Hepatocyte (in vitro differentiated cells): ENCODE data around the gene EXOC3L4. TPM values are rescaled to one million over a fixed set of nuclear protein-coding genes. Genes with fewer than 3 reads are reported as not detected.

Experiments used
- DNase-seq: peaks from one replicate; pipeline ENCODE4 v3.0.0-alpha.2; 2016; ENCODE audit warnings: low spot score
- H2AFZ ChIP-seq: fragments of 200-600 bp; sonication (generic); 2 replicates; pipeline ENCODE4 v1.6.0; 2016; ENCODE audit warnings: antibody characterized with exemption, mild to moderate bottlenecking
- H3K27ac ChIP-seq: fragments of 200-600 bp; sonication (generic); 2 replicates; pipeline ENCODE4 v1.5.1; 2016; ENCODE audit warnings: mild to moderate bottlenecking
- H3K27me3 ChIP-seq: fragments of 200-600 bp; sonication (generic); 2 replicates; pipeline ENCODE4 v1.6.1; 2016
- H3K36me3 ChIP-seq: fragments of 200-600 bp; sonication (generic); replicated peaks from 2 replicates; pipeline ENCODE4 v1.5.1; 2016; ENCODE audit warnings: low read depth; ENCODE audit not compliant: insufficient read depth
- H3K4me1 ChIP-seq: fragments of 200-600 bp; sonication (generic); 2 replicates; pipeline ENCODE4 v1.5.1; 2016; ENCODE audit warnings: mild to moderate bottlenecking, moderate library complexity; ENCODE audit not compliant: insufficient read depth
- H3K4me2 ChIP-seq: fragments of 200-600 bp; sonication (generic); 2 replicates; pipeline ENCODE4 v1.6.0; 2016
- H3K4me3 ChIP-seq: fragments of 200-600 bp; sonication (generic); 2 replicates; pipeline ENCODE4 v1.5.1; 2016; ENCODE audit warnings: mild to moderate bottlenecking
- H3K79me2 ChIP-seq: fragments of 200-600 bp; sonication (generic); 2 replicates; pipeline ENCODE4 v1.6.0; 2017; ENCODE audit warnings: mild to moderate bottlenecking
- H3K9me2 ChIP-seq: fragments of 200-600 bp; sonication (generic); replicated peaks from 2 replicates; pipeline ENCODE4 v1.6.0; 2017; ENCODE audit warnings: mild to moderate bottlenecking; ENCODE audit not compliant: insufficient read depth
- H3K9me3 ChIP-seq: fragments of 200-600 bp; sonication (generic); 2 replicates; pipeline ENCODE4 v1.5.1; 2016; ENCODE audit warnings: low read depth, mild to moderate bottlenecking
- H4K20me1 ChIP-seq: fragments of 200-600 bp; sonication (generic); 2 replicates; pipeline ENCODE4 v1.6.0; 2016; ENCODE audit warnings: mild to moderate bottlenecking; ENCODE audit not compliant: insufficient read depth, poor library complexity, severe bottlenecking
- EZH2 ChIP-seq: fragments of 200-600 bp; sonication (generic); IDR thresholded peaks from 2 replicates; pipeline ENCODE4 v1.6.1; 2016; ENCODE audit warnings: antibody characterized with exemption, mild to moderate bottlenecking, borderline replicate concordance
- EZH2phosphoT487 ChIP-seq: fragments of 200-600 bp; sonication (generic); IDR thresholded peaks from one replicate; pipeline ENCODE4 v1.6.1; 2018; ENCODE audit warnings: antibody characterized with exemption, mild to moderate bottlenecking, low read depth, moderate library complexity; ENCODE audit not compliant: unreplicated experiment, severe bottlenecking
- WGBS: methylation state at CpG from one replicate; pipeline ENCODE4 v1.1.6; 2016; ENCODE audit warnings: low lambda C conversion rate; ENCODE audit errors: missing lambda C conversion rate; 5-methylcytosine and 5-hydroxymethylcytosine counted together
- polyA plus RNA-seq: library from polyadenylated mRNA; unstranded; fragments of >200 nt; fragmentation: Nextera tagmentation; extraction: Ambion mirVana; gene quantifications from 2 replicates; pipeline ENCODE4 v1.2.1, GENCODE V29; 2016
- total RNA-seq: library from RNA; depleted of rRNA; stranded (reverse); fragments of >200 nt; gene quantifications from 2 replicates; pipeline ENCODE4 v1.2.3, GENCODE V29; 2014
- TF ChIP-seq, protein P1 (sequence below): fragments of 200-600 bp; sonication (generic); IDR thresholded peaks from 2 replicates; pipeline ENCODE4 v1.5.1; 2016; ENCODE audit warnings: antibody characterized with exemption, mild to moderate bottlenecking; ENCODE audit not compliant: poor library complexity

EXOC3L4 gene
- total and polyA plus RNA-seq, 2 experiments from 2014 or later: 35.3 to 40.3 TPM

DNA sequence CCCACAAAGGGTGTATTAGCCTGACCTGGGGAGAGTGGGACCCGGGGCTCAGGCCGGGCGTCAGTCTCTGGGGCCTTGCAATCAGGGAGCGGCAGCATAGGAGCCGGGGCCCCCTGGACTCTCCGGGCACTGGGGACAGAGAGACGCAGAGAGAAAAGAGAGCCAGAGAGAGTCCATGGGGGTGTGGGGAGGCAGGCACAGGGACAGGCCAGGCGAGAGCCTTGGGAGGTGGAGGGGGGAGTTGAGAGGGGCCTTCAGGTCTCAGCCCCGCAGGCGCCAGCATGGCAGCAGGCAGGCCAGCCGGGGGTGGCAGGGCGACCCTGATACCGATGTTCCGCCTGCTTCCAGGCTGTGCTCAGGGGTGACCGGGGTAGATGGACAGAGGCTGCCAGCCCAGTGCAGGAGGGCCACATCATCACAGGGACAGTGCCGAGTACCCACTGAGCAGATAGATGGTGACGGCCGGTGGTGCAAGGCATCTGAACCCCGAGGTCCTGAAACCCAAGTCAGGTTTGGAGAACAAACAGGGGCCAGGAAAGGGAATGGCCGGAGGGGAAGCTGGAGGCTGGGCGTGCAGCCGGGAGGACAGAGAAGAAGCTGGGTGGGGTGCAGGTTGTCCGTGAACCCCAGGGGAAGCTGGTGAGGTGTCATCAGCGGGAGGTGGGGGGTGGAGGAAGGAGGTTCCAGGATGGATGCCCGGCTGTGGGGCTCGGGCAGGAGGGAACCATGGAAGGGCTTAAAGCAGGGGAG lies 2.9 kb downstream of the EXOC3L4 start:
- Histone ChIP-seq H3K79me2 (no peaks in the 10 kb centered on the region), H3K9me3 (no peaks in the 10 kb centered on the region), H3K27me3 (no peaks in the 10 kb centered on the region), H3K27ac (peak overlapping the region; percentile 84), H4K20me1 (no peaks in the 10 kb centered on the region), H3K36me3 (no peaks in the 10 kb centered on the region), H3K9me2 (no peaks in the 10 kb centered on the region), H2AFZ (no peak overlapping the region), H3K4me3 (no peak overlapping the region), H3K4me1 (peaks cover 45% of the 10 kb centered on the region), H3K4me2 (no peak overlapping the region)
- WGBS: 91% methylated on average over 24 of the region's 26 CpGs
- DNase-seq: no peak
- TF ChIP-seq, protein P1, sequence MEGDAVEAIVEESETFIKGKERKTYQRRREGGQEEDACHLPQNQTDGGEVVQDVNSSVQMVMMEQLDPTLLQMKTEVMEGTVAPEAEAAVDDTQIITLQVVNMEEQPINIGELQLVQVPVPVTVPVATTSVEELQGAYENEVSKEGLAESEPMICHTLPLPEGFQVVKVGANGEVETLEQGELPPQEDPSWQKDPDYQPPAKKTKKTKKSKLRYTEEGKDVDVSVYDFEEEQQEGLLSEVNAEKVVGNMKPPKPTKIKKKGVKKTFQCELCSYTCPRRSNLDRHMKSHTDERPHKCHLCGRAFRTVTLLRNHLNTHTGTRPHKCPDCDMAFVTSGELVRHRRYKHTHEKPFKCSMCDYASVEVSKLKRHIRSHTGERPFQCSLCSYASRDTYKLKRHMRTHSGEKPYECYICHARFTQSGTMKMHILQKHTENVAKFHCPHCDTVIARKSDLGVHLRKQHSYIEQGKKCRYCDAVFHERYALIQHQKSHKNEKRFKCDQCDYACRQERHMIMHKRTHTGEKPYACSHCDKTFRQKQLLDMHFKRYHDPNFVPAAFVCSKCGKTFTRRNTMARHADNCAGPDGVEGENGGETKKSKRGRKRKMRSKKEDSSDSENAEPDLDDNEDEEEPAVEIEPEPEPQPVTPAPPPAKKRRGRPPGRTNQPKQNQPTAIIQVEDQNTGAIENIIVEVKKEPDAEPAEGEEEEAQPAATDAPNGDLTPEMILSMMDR: no peak
- no peak for TF ChIP-seq EZH2

DNA sequence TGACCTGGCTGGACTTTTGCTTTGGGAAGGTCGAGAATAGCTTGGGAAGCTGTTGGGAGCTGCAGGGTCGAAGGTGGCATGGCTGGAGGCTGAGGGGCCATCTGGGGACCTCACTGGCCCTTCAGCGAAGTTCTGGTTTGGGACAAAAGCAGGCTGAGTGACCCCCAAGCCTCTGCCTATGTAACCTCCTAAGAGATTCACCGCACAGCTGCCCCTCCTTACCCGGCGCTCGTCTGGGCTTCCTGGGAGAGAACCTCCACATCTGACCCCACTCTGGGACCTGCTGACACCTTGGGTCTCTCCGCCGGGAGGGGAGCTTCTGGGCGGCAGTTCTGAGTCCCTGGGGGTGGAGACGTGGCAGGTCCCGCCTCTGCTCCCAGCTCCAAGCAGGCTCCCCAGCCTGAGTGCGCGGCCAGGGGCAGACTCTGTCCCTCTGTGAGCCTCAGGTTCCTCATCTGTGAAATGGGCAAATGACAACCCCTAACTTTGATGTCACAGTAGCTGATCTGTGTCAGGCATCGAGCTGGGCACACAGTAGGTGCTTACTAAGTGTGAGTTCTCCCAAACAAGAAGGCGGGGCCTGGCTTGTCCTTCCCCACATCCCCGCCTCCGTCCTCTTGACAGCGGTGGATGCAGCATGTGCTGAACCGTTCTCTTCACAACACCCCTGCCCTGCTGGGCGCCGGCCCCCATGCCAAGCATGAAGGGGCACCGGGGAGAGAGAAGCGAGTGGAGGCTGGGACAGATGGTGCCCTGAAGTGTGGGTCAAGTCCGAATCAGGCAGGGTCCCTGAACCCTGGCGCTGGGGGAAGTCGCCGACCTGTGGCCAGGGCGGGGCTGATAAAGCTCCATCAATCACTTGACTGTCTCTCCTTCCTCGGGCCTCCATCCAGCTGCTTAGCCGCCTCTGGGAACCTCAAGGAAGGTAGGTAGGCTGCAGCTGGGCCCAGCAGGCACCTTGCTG lies 3.8 kb downstream of the EXOC3L4 start:
- Histone ChIP-seq H4K20me1 (no peaks in the 10 kb centered on the region), H3K79me2 (no peaks in the 10 kb centered on the region), H3K36me3 (no peaks in the 10 kb centered on the region), H3K4me3 (no peak overlapping the region), H3K4me1 (peaks cover 45% of the 10 kb centered on the region), H3K27me3 (no peaks in the 10 kb centered on the region), H3K27ac (peak overlapping the region; percentile 84), H3K9me2 (no peaks in the 10 kb centered on the region), H2AFZ (no peak overlapping the region), H3K9me3 (no peaks in the 10 kb centered on the region), H3K4me2 (peak overlapping the region; percentile 70)
- no peak for DNase-seq
- TF ChIP-seq EZH2phosphoT487 (no peak), EZH2 (no peak)
- TF ChIP-seq, protein P1: no peak
- WGBS: 83% methylated on average over 31 of the region's 31 CpGs

DNA sequence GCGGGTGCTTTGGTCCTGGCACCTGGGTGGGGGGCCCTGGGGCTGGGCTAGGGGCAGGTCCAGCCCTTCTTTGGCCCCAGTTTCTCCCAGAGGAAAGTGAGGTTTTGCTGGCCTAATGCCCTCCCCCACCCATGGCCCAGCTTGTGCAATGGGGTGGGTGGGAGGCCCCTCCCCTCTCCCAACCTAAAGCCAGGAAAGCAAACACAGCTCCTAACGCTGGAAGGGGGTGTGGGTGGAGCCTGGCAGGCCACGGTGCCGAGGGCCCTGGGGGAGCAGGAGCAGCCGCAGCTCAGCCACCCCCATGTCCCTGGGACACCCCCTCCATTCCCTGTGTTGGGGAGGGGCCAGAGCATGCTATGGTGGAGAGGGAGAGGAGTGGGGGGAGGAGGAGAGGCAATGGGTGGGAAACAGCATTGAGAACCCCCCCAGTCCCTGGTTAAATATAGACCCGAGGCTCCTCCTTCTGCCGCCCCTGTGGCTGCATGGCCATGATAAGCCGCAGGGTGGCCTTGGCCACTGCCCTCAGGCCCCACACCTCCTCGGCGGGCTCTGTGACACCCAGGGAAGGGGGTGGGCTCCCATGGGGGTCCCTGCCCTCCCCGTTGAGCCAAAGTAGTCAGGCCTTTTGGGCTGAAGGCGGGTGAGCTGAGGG lies 4.7 kb downstream of the EXOC3L4 start:
- Histone ChIP-seq H3K9me3 (no peaks in the 10 kb centered on the region), H3K27ac (peak overlapping the region; percentile 84), H3K9me2 (no peaks in the 10 kb centered on the region), H3K36me3 (no peaks in the 10 kb centered on the region), H3K79me2 (no peaks in the 10 kb centered on the region), H3K4me3 (no peak overlapping the region), H3K27me3 (no peaks in the 10 kb centered on the region), H4K20me1 (no peaks in the 10 kb centered on the region), H3K4me1 (peaks cover 41% of the 10 kb centered on the region), H3K4me2 (peak overlapping the region; percentile 70), H2AFZ (no peak overlapping the region)
- no peak for TF ChIP-seq EZH2phosphoT487
- TF ChIP-seq, protein P1: no peak
- DNase-seq: peak; percentile 83
- WGBS: 30% methylated on average over 6 of the region's 12 CpGs
